Neuronal stem cell (in vitro differentiated cells): ENCODE measurements around the gene TMC5.

ENCODE experiments used
- DNase-seq: peaks from one replicate; pipeline ENCODE4 v3.0.0-alpha.2; 2013; ENCODE audit warnings: low spot score
- H2AFZ ChIP-seq: one replicate; pipeline ENCODE4 v1.6.1; 2013; ENCODE audit warnings: mild to moderate bottlenecking, low read length, inconsistent platforms
- H2AK5ac ChIP-seq: 2 replicates; pipeline ENCODE4 v1.6.1; 2013; ENCODE audit warnings: low read depth, mild to moderate bottlenecking, inconsistent platforms, low read length, moderate library complexity, mixed read lengths
- H2BK120ac ChIP-seq: 2 replicates; pipeline ENCODE4 v1.6.1; 2013; ENCODE audit warnings: low read depth, mild to moderate bottlenecking, inconsistent platforms, low read length, moderate library complexity, mixed read lengths
- H2BK12ac ChIP-seq: one replicate; pipeline ENCODE4 v1.6.1; 2013; ENCODE audit warnings: low read length, inconsistent platforms
- H2BK15ac ChIP-seq: 2 replicates; pipeline ENCODE4 v1.6.1; 2013; ENCODE audit warnings: mild to moderate bottlenecking, low read length, inconsistent platforms, mixed read lengths
- H2BK5ac ChIP-seq: one replicate; pipeline ENCODE4 v1.6.1; 2013; ENCODE audit warnings: inconsistent platforms, mild to moderate bottlenecking, low read length, moderate library complexity
- H3K14ac ChIP-seq: one replicate; pipeline ENCODE4 v1.6.1; 2013; ENCODE audit warnings: low read length, inconsistent platforms
- H3K18ac ChIP-seq: 2 replicates; pipeline ENCODE4 v1.6.1; 2013; ENCODE audit warnings: low read length, inconsistent platforms
- H3K23ac ChIP-seq: 2 replicates; pipeline ENCODE4 v1.6.1; 2013; ENCODE audit warnings: low read depth, mild to moderate bottlenecking, mixed read lengths, low read length, inconsistent platforms; ENCODE audit not compliant: poor library complexity
- H3K27ac ChIP-seq: replicated peaks from 3 replicates; pipeline ENCODE4 v1.5.1; 2013; ENCODE audit warnings: low read length, inconsistent platforms
- H3K27me3 ChIP-seq, 3 experiments: 2 replicates each; pipeline ENCODE4 v1.6.1; 2013; ENCODE audit warnings: low read length in 3 of 3, mild to moderate bottlenecking in 2 of 3, inconsistent platforms in 1 of 3, low read depth in 1 of 3, mixed read lengths in 1 of 3, moderate library complexity in 1 of 3; ENCODE audit not compliant: control insufficient read depth in 3 of 3, insufficient read depth in 3 of 3
- H3K36me3 ChIP-seq, 2 donors: replicated peaks in 1 of 2; 2 replicates each; pipeline ENCODE4 v1.6.1; 2013; ENCODE audit warnings: low read length in 2 of 2; ENCODE audit not compliant: control insufficient read depth in 2 of 2, insufficient read depth in 2 of 2
- H3K4ac ChIP-seq: 2 replicates; pipeline ENCODE4 v1.6.1; 2013; ENCODE audit warnings: inconsistent platforms, mild to moderate bottlenecking, low read length, moderate library complexity
- H3K4me1 ChIP-seq, 2 donors: 1 replicate in 1 of 2; 2 replicates in 1 of 2; pipeline ENCODE4 v1.6.1; 2013; ENCODE audit warnings: low read length in 2 of 2, low read depth in 1 of 2; ENCODE audit not compliant: control insufficient read depth in 2 of 2, insufficient read depth in 1 of 2
- H3K4me2 ChIP-seq: one replicate; pipeline ENCODE4 v1.6.1; 2013; ENCODE audit warnings: mild to moderate bottlenecking, low read length, inconsistent platforms; ENCODE audit not compliant: insufficient read depth, poor library complexity, severe bottlenecking
- H3K4me3 ChIP-seq, 2 donors: 2 replicates each; pipeline ENCODE4 v1.5.1; 2013; ENCODE audit warnings: low read length in 2 of 2, mild to moderate bottlenecking in 2 of 2, inconsistent platforms in 1 of 2, moderate library complexity in 1 of 2
- H3K79me1 ChIP-seq: one replicate; pipeline ENCODE4 v1.6.1; 2013; ENCODE audit warnings: low read depth, mild to moderate bottlenecking, inconsistent platforms, low read length, moderate library complexity
- H3K9ac ChIP-seq: one replicate; pipeline ENCODE4 v1.6.1; 2013; ENCODE audit warnings: mild to moderate bottlenecking, low read depth, low read length, inconsistent platforms; ENCODE audit not compliant: poor library complexity
- H3K9me3 ChIP-seq, 2 donors: replicated peaks in 1 of 2; 2 replicates each; pipeline versions ENCODE3 to v1.6.1; 2013; ENCODE audit warnings: low read length in 2 of 2, mild to moderate bottlenecking in 2 of 2, inconsistent platforms in 1 of 2, low read depth in 1 of 2, mixed read lengths in 1 of 2, moderate library complexity in 1 of 2; ENCODE audit not compliant: control insufficient read depth in 2 of 2, insufficient read depth in 1 of 2
- H4K8ac ChIP-seq: one replicate; pipeline ENCODE4 v1.6.1; 2013; ENCODE audit warnings: low read depth, mild to moderate bottlenecking, inconsistent platforms, low read length, moderate library complexity
- H4K91ac ChIP-seq: one replicate; pipeline ENCODE4 v1.6.1; 2013; ENCODE audit warnings: low read length, low read depth, mild to moderate bottlenecking, inconsistent platforms; ENCODE audit not compliant: poor library complexity
- WGBS, 2 donors: extraction: QIAGEN DNeasy Blood & Tissue Kit; methylation state at CpG; one replicate each; pipeline ENCODE4 v1.1.7; 2013; ENCODE audit warnings: missing lambda C conversion rate in 2 of 2, mixed read lengths in 1 of 2; ENCODE audit not compliant: insufficient read length in 2 of 2, insufficient replicate concordance in 1 of 2; ENCODE audit errors: extremely low coverage in 2 of 2; 5-methylcytosine and 5-hydroxymethylcytosine counted together

The TMC5 gene

GRCh38 chr16:19424478-19424877 is 6.8 kb downstream of the TMC5 start:
- H3K36me3 ChIP-seq = no peaks in the 10 kb centered on the region
- no peaks in the 10 kb centered on the region for H3K79me1 ChIP-seq
- H3K23ac ChIP-seq = no peak overlapping the region
- H3K4me3 ChIP-seq = no peak overlapping the region
- H3K9me3 ChIP-seq = peaks cover 0 to 1% of the 10 kb centered on the region in 2 donors
- no peak overlapping the region for H3K4ac ChIP-seq
- no peak overlapping the region for H2BK5ac ChIP-seq
- no peak overlapping the region for H2BK120ac ChIP-seq
- peaks cover 0 to 6% (median 0%) of the 10 kb centered on the region in 3 experiments for H3K27me3 ChIP-seq
- H3K4me2 ChIP-seq = no peak overlapping the region
- H3K9ac ChIP-seq = no peak overlapping the region
- no peak overlapping the region for H4K91ac ChIP-seq
- no peak overlapping the region for H2BK15ac ChIP-seq
- no peak overlapping the region for H3K14ac ChIP-seq
- H3K4me1 ChIP-seq = no peaks in the 10 kb centered on the region
- no peak overlapping the region for H3K18ac ChIP-seq
- WGBS, 2 donors = no CpG with 5 or more reads among the region's 8 CpGs
- H2BK12ac ChIP-seq = no peak overlapping the region
- no peak overlapping the region for H2AK5ac ChIP-seq
- H2AFZ ChIP-seq = no peak overlapping the region
- H4K8ac ChIP-seq = no peak overlapping the region
- H3K27ac ChIP-seq = no peak overlapping the region
- no peak for DNase-seq

DNA sequence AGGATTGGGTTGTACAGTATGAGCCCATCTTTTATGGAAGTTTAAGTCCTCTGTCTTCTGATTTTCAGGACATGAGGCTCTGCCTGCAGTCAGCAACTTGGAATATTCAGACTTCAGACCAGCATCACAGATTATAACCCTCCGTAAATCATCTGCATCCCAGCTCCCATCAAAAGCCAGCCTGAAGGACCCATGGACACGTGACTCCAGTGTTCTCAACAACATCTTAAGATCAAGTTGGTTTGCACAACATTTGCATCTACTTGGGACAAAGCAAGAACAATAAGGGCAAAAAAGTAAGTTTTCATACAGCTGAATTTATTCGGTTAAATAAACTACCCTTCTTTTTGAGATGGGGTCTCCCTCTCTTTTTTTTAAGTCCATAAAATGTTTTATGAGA is 12.7 kb downstream of the TMC5 start:
- no peak overlapping the region for H3K27ac ChIP-seq
- H3K4me2 ChIP-seq = no peak overlapping the region
- H3K4me3 ChIP-seq = no peak overlapping the region
- no CpG with 5 or more reads among the region's 3 CpGs for WGBS, 2 donors
- no peak overlapping the region for H3K23ac ChIP-seq
- no peak overlapping the region for H3K14ac ChIP-seq
- no peak overlapping the region for H2AFZ ChIP-seq
- no peak overlapping the region for H2BK15ac ChIP-seq
- H2AK5ac ChIP-seq = no peak overlapping the region
- no peaks in the 10 kb centered on the region for H3K9me3 ChIP-seq
- no peak overlapping the region for H3K4ac ChIP-seq
- no peaks in the 10 kb centered on the region for H3K79me1 ChIP-seq
- H3K4me1 ChIP-seq = no peaks in the 10 kb centered on the region
- H2BK12ac ChIP-seq = no peak overlapping the region
- no peak overlapping the region for H4K91ac ChIP-seq
- DNase-seq = no peak
- peaks cover 0 to 6% (median 0%) of the 10 kb centered on the region in 3 experiments for H3K27me3 ChIP-seq
- no peak overlapping the region for H4K8ac ChIP-seq
- H3K9ac ChIP-seq = no peak overlapping the region
- H2BK5ac ChIP-seq = no peak overlapping the region
- H3K18ac ChIP-seq = no peak overlapping the region
- H2BK120ac ChIP-seq = no peak overlapping the region
- H3K36me3 ChIP-seq = no peaks in the 10 kb centered on the region

GRCh38 chr16:19431636-19432340 is 14.1 kb downstream of the TMC5 start:
- Histone ChIP-seq H3K4me3 (no peak overlapping the region), H4K91ac (no peak overlapping the region), H3K18ac (no peak overlapping the region), H3K4me2 (no peak overlapping the region), H2AK5ac (no peak overlapping the region), H3K14ac (no peak overlapping the region), H3K27ac (no peak overlapping the region), H3K27me3 (peaks cover 0 to 2% (median 0%) of the 10 kb centered on the region in 3 experiments), H3K79me1 (no peaks in the 10 kb centered on the region), H3K36me3 (no peaks in the 10 kb centered on the region), H2AFZ (no peak overlapping the region), H4K8ac (no peak overlapping the region), H2BK12ac (no peak overlapping the region), H3K9ac (no peak overlapping the region), H2BK120ac (no peak overlapping the region), H3K23ac (no peak overlapping the region), H2BK5ac (no peak overlapping the region), H2BK15ac (no peak overlapping the region), H3K4me1 (no peaks in the 10 kb centered on the region), H3K4ac (no peak overlapping the region), H3K9me3 (no peaks in the 10 kb centered on the region)
- no peak for DNase-seq
- WGBS, 2 donors = no CpG with 5 or more reads among the region's 6 CpGs

GRCh38 chr16:19432429-19432828 is 14.7 kb downstream of the TMC5 start:
- Histone ChIP-seq H2AFZ (no peak overlapping the region), H2BK12ac (no peak overlapping the region), H3K18ac (no peak overlapping the region), H3K9me3 (no peaks in the 10 kb centered on the region), H3K4me2 (no peak overlapping the region), H3K23ac (no peak overlapping the region), H3K4ac (no peak overlapping the region), H2BK120ac (no peak overlapping the region), H3K36me3 (no peaks in the 10 kb centered on the region), H3K27ac (no peak overlapping the region), H3K4me3 (no peak overlapping the region), H2AK5ac (no peak overlapping the region), H3K9ac (no peak overlapping the region), H3K79me1 (no peaks in the 10 kb centered on the region), H2BK5ac (no peak overlapping the region), H3K27me3 (peaks cover 0 to 2% (median 0%) of the 10 kb centered on the region in 3 experiments), H4K91ac (no peak overlapping the region), H3K14ac (no peak overlapping the region), H2BK15ac (no peak overlapping the region), H3K4me1 (no peaks in the 10 kb centered on the region), H4K8ac (no peak overlapping the region)
- DNase-seq = no peak
